OCI-LY1 (cell line): ENCODE results near the gene SENP1.

Source experiments
- H2AFZ ChIP-seq: fragments of 200-600 bp; sonication (generic), shearing (Covaris generic); 2 replicates; pipeline ENCODE4 v1.6.0; 2014; ENCODE audit warnings: antibody characterized with exemption, mild to moderate bottlenecking, low read length
- H3F3A ChIP-seq: fragments of 200-600 bp; sonication (generic), shearing (Covaris generic); 2 replicates; pipeline ENCODE4 v1.6.0; 2014; ENCODE audit warnings: mild to moderate bottlenecking, antibody characterized with exemption, low read length, moderate library complexity; ENCODE audit not compliant: insufficient read depth
- H3K27ac ChIP-seq: fragments of 200-600 bp; sonication (generic); 2 replicates; pipeline ENCODE4 v1.5.1; 2014; ENCODE audit warnings: low read length, mixed run types, mild to moderate bottlenecking, low read depth; ENCODE audit not compliant: poor library complexity, severe bottlenecking
- H3K27me3 ChIP-seq: fragments of 200-600 bp; sonication (generic); 2 replicates; pipeline ENCODE4 v1.6.0; 2014; ENCODE audit warnings: antibody characterized with exemption, mild to moderate bottlenecking, low read length, moderate library complexity; ENCODE audit not compliant: insufficient read depth
- H3K36me3 ChIP-seq: fragments of 200-600 bp; sonication (generic); 2 replicates; pipeline ENCODE4 v1.6.1; 2014; ENCODE audit warnings: mild to moderate bottlenecking, antibody characterized with exemption, low read length, moderate library complexity, mixed read lengths; ENCODE audit not compliant: insufficient read depth
- H3K4me1 ChIP-seq: fragments of 200-600 bp; sonication (generic); 2 replicates; pipeline ENCODE4 v1.5.1; 2014; ENCODE audit warnings: mild to moderate bottlenecking, low read length, moderate library complexity; ENCODE audit not compliant: insufficient read depth, severe bottlenecking
- H3K4me2 ChIP-seq: fragments of 200-600 bp; sonication (generic), shearing (Covaris generic); 2 replicates; pipeline ENCODE4 v1.6.1; 2014; ENCODE audit warnings: low read length
- H3K4me3 ChIP-seq: fragments of 200-600 bp; sonication (generic); 2 replicates; pipeline ENCODE4 v1.5.1; 2014; ENCODE audit warnings: low read length, low read depth, mild to moderate bottlenecking, mixed read lengths; ENCODE audit not compliant: poor library complexity, severe bottlenecking
- H3K79me2 ChIP-seq: fragments of 200-600 bp; shearing (Covaris generic); 2 replicates; pipeline ENCODE4 v1.6.1; 2016; ENCODE audit warnings: mixed run types, low read length, mixed read lengths; ENCODE audit not compliant: insufficient read depth
- H3K9ac ChIP-seq: fragments of 200-600 bp; sonication (generic), shearing (Covaris generic); 2 replicates; pipeline ENCODE4 v1.6.1; 2014; ENCODE audit warnings: mild to moderate bottlenecking, low read length, mixed read lengths
- H3K9me2 ChIP-seq: fragments of 200-600 bp; sonication (generic), shearing (Covaris generic); 2 replicates; pipeline ENCODE4 v1.6.1; 2014; ENCODE audit warnings: low read depth, mild to moderate bottlenecking, low read length, mixed read lengths
- H3K9me3 ChIP-seq: fragments of 200-600 bp; shearing (Covaris generic); 2 replicates; pipeline ENCODE4 v1.6.1; 2014; ENCODE audit warnings: low read length, mixed read lengths
- H4K20me1 ChIP-seq: fragments of 200-600 bp; sonication (generic), shearing (Covaris generic); 2 replicates; pipeline ENCODE4 v1.6.0; 2016; ENCODE audit warnings: mild to moderate bottlenecking, low read length; ENCODE audit not compliant: insufficient read depth
- CTCF ChIP-seq: fragments of 200-600 bp; sonication (generic), shearing (Covaris generic); IDR thresholded peaks from 2 replicates; pipeline ENCODE4 v1.5.1; 2017; ENCODE audit warnings: mild to moderate bottlenecking, antibody characterized with exemption, low read length, moderate library complexity, mixed read lengths
- EZH2 ChIP-seq: fragments of 200-600 bp; sonication (generic), shearing (Covaris generic); IDR thresholded peaks from 2 replicates; pipeline ENCODE4 v1.8.0; 2017; ENCODE audit warnings: borderline replicate concordance, mixed run types, mild to moderate bottlenecking, antibody characterized with exemption, low read length, moderate library complexity, mixed read lengths

Gene SENP1

GRCh38 chr12:48084066-48084465, 21.8 kb downstream of the SENP1 start:
- Histone ChIP-seq H3F3A (no peaks in the 10 kb centered on the region), H3K27me3 (no peaks in the 10 kb centered on the region), H3K36me3 (peaks cover 72% of the 10 kb centered on the region), H3K4me2 (no peak overlapping the region), H3K9me2 (no peaks in the 10 kb centered on the region), H3K27ac (no peak overlapping the region), H3K4me1 (no peaks in the 10 kb centered on the region), H3K4me3 (no peak overlapping the region), H3K9me3 (no peaks in the 10 kb centered on the region), H3K9ac (no peak overlapping the region), H4K20me1 (no peaks in the 10 kb centered on the region), H3K79me2 (no peaks in the 10 kb centered on the region), H2AFZ (no peak overlapping the region)
- TF ChIP-seq EZH2, result no peak
- TF ChIP-seq CTCF, result peak; percentile 36; the same call in 1 of the 2 replicates

- Histone ChIP-seq H3K9ac (no peak overlapping the region), H3K4me3 (no peak overlapping the region), H3K4me2 (no peak overlapping the region), H3K79me2 (no peaks in the 10 kb centered on the region), H3F3A (no peaks in the 10 kb centered on the region), H3K27me3 (no peaks in the 10 kb centered on the region), H3K9me3 (peaks cover 5% of the 10 kb centered on the region), H3K36me3 (peaks cover 71% of the 10 kb centered on the region), H3K9me2 (no peaks in the 10 kb centered on the region), H4K20me1 (no peaks in the 10 kb centered on the region), H3K4me1 (no peaks in the 10 kb centered on the region), H2AFZ (no peak overlapping the region), H3K27ac (no peak overlapping the region)
- TF ChIP-seq EZH2 (no peak), CTCF (no peak)
These were observed 25.1 kb downstream of the SENP1 start for GRCh38 chr12:48080821-48081220.

DNA sequence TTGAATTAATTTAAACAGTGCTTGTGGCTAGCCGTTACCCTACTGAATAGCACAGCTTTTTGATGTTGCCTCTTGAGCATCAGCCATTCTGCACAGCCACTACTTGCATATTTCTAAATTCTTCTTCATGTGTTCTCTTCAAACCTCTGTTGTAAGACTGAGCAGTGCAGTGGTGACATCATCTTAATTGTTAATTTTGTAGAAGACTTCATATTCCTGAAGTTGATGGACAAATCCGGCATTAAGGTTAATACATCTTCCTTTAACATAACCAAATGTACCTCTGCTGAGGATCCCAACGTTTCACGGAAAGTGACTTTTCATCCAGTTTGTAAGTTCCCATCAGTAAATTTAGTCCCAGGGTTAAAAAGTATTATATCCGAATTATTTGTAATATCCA, 25.6 kb downstream of the SENP1 start:
- H3K27me3 ChIP-seq, result no peaks in the 10 kb centered on the region
- H4K20me1 ChIP-seq, result no peaks in the 10 kb centered on the region
- no peak overlapping the region for H2AFZ ChIP-seq
- no peaks in the 10 kb centered on the region for H3K9me2 ChIP-seq
- TF ChIP-seq EZH2, result no peak
- no peak for TF ChIP-seq CTCF
- peaks cover 69% of the 10 kb centered on the region for H3K36me3 ChIP-seq
- peaks cover 5% of the 10 kb centered on the region for H3K9me3 ChIP-seq
- no peak overlapping the region for H3K27ac ChIP-seq
- H3F3A ChIP-seq, result no peaks in the 10 kb centered on the region
- H3K4me3 ChIP-seq, result no peak overlapping the region
- H3K4me1 ChIP-seq, result no peaks in the 10 kb centered on the region
- no peak overlapping the region for H3K9ac ChIP-seq
- H3K4me2 ChIP-seq, result no peak overlapping the region
- no peaks in the 10 kb centered on the region for H3K79me2 ChIP-seq
